GM12865 (cell line): ENCODE measurements around the gene USH2A.

Experiments used
- DNase-seq: peaks from one replicate; pipeline ENCODE4 v3.0.0; 2010; ENCODE audit warnings: low read depth
- H3K4me3 ChIP-seq: 2 replicates; pipeline ENCODE4 v1.5.1; 2011; ENCODE audit warnings: mild to moderate bottlenecking, low read depth, low read length, control low read depth
- TF ChIP-seq, protein P1 (sequence below): IDR thresholded peaks from 2 replicates; pipeline ENCODE4 v1.5.1; 2011; ENCODE audit warnings: low read length, control low read depth, low read depth, inconsistent platforms; ENCODE audit not compliant: insufficient read depth; ENCODE audit errors: missing control alignments

Gene USH2A

DNA sequence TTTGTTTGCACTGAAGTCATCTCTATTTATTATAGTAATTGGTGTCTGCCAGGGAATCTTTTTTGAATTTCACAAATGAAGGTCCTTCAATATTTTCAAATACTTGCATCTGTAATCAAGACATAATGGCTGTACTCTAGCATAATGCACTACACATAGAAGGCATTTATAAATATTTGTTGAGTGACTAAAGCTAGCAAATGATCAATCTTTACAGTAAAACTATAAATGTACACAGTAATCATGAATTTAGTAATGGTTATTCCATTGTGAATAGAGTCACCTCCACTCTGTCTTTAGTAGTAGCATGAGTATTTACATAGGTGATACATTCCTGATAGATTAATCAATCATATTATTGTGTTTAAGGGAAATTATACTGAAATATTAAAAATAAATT is 119.6 kb downstream of the USH2A start:
- DNase-seq = no peak
- TF ChIP-seq, protein P1, sequence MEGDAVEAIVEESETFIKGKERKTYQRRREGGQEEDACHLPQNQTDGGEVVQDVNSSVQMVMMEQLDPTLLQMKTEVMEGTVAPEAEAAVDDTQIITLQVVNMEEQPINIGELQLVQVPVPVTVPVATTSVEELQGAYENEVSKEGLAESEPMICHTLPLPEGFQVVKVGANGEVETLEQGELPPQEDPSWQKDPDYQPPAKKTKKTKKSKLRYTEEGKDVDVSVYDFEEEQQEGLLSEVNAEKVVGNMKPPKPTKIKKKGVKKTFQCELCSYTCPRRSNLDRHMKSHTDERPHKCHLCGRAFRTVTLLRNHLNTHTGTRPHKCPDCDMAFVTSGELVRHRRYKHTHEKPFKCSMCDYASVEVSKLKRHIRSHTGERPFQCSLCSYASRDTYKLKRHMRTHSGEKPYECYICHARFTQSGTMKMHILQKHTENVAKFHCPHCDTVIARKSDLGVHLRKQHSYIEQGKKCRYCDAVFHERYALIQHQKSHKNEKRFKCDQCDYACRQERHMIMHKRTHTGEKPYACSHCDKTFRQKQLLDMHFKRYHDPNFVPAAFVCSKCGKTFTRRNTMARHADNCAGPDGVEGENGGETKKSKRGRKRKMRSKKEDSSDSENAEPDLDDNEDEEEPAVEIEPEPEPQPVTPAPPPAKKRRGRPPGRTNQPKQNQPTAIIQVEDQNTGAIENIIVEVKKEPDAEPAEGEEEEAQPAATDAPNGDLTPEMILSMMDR = no peak

GRCh38 chr1:216293683-216294082 is 129.6 kb downstream of the USH2A start:
- TF ChIP-seq, protein P1 = no peak
- no peak for DNase-seq
- no peak overlapping the region for H3K4me3 ChIP-seq

More for the DNA sequence above, 119.6 kb downstream of the USH2A start:
- no peak overlapping the region for H3K4me3 ChIP-seq

GRCh38 chr1:216290074-216290473 is 133.2 kb downstream of the USH2A start:
- H3K4me3 ChIP-seq = no peak overlapping the region
- DNase-seq = no peak
- TF ChIP-seq, protein P1 = no peak

DNA sequence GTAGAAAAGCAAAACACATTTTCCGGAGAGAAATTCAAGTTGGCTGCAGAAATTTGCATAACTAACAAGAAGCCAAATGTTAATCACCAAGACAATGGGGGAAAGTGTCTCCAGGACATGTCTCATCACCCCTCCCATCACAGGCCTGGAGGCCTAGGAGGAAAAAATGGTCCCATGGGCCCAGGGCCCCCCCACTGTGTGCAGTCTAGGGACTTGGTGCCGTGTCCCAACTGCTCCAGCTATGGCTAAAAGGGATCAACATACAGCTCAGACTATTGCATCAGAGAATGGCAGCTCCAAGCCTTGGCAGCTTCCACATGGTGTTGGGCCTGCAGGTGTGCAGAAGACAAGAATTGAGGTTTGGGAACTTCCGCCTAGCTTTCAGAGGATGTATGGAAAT is 138.2 kb downstream of the USH2A start:
- TF ChIP-seq, protein P1 = no peak
- no peak overlapping the region for H3K4me3 ChIP-seq
- no peak for DNase-seq

DNA sequence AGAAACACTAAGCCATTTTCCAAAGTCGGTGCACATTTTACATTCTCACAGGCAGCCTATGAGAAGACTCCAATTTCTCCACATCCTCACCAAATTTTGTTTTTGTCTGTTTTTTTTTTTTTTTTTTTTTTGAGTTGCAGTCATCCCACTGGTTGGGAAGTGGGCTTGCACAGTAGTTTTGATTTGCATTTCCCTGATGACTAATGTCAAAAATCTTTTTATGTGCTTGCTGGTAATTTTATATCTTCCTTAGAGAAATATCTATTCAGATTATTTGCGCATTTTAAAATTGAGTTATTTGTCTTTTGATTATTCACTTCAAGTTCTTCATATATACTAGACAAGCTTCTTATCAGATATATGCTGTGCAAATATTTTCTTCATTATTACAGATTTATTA is 141.5 kb downstream of the USH2A start:
- no peak for DNase-seq
- TF ChIP-seq, protein P1 = no peak
- no peak overlapping the region for H3K4me3 ChIP-seq

DNA sequence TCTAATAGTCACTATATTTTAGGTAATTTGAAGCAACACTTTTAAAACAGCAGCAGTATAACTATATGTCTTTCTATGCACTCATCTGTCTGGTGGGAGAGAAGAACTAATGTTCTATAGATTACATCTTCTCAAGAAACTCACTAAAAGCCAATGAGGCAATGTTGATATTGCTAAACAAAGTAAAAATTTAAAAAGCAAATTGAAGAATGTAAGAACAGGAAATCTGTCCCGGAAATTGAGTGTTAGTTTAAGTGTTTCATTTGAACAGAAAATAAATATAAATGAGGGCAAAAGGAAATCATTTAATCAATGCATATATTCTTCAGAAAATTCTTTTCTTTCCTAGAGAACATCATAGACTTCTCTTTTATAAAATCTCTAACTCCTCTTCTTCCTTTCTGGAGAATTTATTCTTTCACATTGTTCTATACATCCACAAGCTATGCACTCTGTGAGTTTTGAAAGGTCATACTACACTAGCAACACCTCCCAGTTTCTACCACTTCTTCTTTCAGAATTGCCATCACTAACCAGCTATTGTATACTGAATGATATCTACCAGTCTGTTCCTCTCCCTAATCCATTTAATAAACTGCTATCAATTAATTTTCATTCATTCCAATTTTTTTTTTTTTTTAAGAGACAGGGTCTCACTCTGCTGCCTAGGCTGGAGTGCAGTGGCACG is 153.0 kb downstream of the USH2A start:
- TF ChIP-seq, protein P1 = no peak
- DNase-seq = no peak
- no peak overlapping the region for H3K4me3 ChIP-seq

GRCh38 chr1:216261631-216262030 is 161.6 kb downstream of the USH2A start:
- DNase-seq = no peak
- H3K4me3 ChIP-seq = no peak overlapping the region

More at GRCh38 chr1:216261631-216262030, 161.6 kb downstream of the USH2A start:
- TF ChIP-seq, protein P1 = no peak
